ENCODE data around the gene KCNQ5. TPM values are rescaled to one million over a fixed set of nuclear protein-coding genes. Genes with fewer than 3 reads are reported as not detected.

The KCNQ5 gene
- total RNA-seq, 1 experiment from 2014 or later, result 9.4 TPM

DNA sequence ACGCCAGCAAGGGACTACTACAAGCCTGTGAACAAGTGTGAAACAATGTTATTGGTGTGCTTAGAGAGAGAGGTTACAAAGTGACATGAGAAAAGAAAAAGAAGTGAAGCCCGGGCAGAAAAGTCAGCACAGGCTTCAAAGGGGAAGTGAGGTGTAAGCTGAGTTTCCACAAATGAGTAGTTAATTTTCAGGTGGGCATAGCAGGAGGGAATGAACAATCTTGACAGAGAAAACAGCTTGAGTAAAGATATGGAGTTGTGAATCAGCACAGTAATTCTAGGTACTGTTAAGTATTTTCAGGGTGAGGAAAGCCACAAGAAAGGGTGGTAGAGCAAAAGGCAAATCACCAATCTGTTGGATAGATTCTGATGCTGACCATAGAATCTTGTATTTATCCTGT is 4.3 kb downstream of the KCNQ5 start:
- TF ChIP-seq, protein P1, sequence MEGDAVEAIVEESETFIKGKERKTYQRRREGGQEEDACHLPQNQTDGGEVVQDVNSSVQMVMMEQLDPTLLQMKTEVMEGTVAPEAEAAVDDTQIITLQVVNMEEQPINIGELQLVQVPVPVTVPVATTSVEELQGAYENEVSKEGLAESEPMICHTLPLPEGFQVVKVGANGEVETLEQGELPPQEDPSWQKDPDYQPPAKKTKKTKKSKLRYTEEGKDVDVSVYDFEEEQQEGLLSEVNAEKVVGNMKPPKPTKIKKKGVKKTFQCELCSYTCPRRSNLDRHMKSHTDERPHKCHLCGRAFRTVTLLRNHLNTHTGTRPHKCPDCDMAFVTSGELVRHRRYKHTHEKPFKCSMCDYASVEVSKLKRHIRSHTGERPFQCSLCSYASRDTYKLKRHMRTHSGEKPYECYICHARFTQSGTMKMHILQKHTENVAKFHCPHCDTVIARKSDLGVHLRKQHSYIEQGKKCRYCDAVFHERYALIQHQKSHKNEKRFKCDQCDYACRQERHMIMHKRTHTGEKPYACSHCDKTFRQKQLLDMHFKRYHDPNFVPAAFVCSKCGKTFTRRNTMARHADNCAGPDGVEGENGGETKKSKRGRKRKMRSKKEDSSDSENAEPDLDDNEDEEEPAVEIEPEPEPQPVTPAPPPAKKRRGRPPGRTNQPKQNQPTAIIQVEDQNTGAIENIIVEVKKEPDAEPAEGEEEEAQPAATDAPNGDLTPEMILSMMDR (IDR thresholded peaks at IDR 0.05), result no peak
- TF ChIP-seq POLR2AphosphoS5 (IDR thresholded peaks at IDR 0.05; ENCODE audit: low read depth, low read length) (no peak), TCF7L2 (IDR thresholded peaks at IDR 0.05; ENCODE audit: low read depth, low read length) (no peak), REST (IDR thresholded peaks at IDR 0.05; ENCODE audit: insufficient read depth in 1 of 2, low read depth in 2 of 2, low read length in 1 of 2) (no peak), SIN3A (IDR thresholded peaks at IDR 0.05; ENCODE audit: borderline replicate concordance, insufficient read depth, low read depth, low read length) (no peak)
- intact Hi-C loops (cut with micrococcal nuclease; ENCODE audit: unreplicated experiment) (no loop called here), in situ Hi-C loops (cut with HindIII; ENCODE audit: low pct_unique_long_range_greater_than_20kb, low sequenced_read_pairs) (no loop called here)
- CTCF ChIA-PET, result no interaction called here
- Histone ChIP-seq H3K27me3 (ENCODE audit: control insufficient read depth, insufficient read depth, low read length) (no peaks in the 10 kb centered on the region; the same call in 1 of the 2 replicates), H3K36me3 (ENCODE audit: control insufficient read depth, insufficient read depth, low read length) (no peaks in the 10 kb centered on the region), H3K4me1 (ENCODE audit: control insufficient read depth, insufficient read depth, low read length) (peaks cover 19% of the 10 kb centered on the region), H3K27ac (ENCODE audit: low read length) (no peak overlapping the region), H3K4me3 (ENCODE audit: low read depth in 2 of 2, low read length in 2 of 2) (no peak overlapping the region), H3K9me3 (ENCODE audit: control insufficient read depth, insufficient read depth, low read depth, low read length) (no peaks in the 10 kb centered on the region)
- POLR2A ChIA-PET, result no interaction called here
- ATAC-seq (no peak), DNase-seq (ENCODE audit: low read depth, low spot score) (no peak)
- BruUV-seq (replicated peaks), result no TSS peak

GRCh38 chr6:72627539-72627938 is 5.7 kb downstream of the KCNQ5 start:
- POLR2A ChIA-PET, result no interaction called here
- ATAC-seq, result no peak
- peaks cover 18% of the 10 kb centered on the region for H3K4me1 ChIP-seq (ENCODE audit: control insufficient read depth, insufficient read depth, low read length)
- H3K27ac ChIP-seq (ENCODE audit: low read length), result no peak overlapping the region
- no peaks in the 10 kb centered on the region for H3K9me3 ChIP-seq (ENCODE audit: control insufficient read depth, insufficient read depth, low read depth, low read length)
- intact Hi-C loops (cut with micrococcal nuclease; ENCODE audit: unreplicated experiment) (no loop called here), in situ Hi-C loops (cut with HindIII; ENCODE audit: low pct_unique_long_range_greater_than_20kb, low sequenced_read_pairs) (no loop called here)
- DNase-seq (ENCODE audit: low read depth, low spot score), result no peak
- no peaks in the 10 kb centered on the region for H3K36me3 ChIP-seq (ENCODE audit: control insufficient read depth, insufficient read depth, low read length)
- no peaks in the 10 kb centered on the region for H3K27me3 ChIP-seq (ENCODE audit: control insufficient read depth, insufficient read depth, low read length)
- no peak overlapping the region for H3K4me3 ChIP-seq (ENCODE audit: low read depth in 2 of 2, low read length in 2 of 2)
- TF ChIP-seq, protein P1 (IDR thresholded peaks at IDR 0.05), result no peak
- CTCF ChIA-PET, result no interaction called here
- no TSS peak for BruUV-seq (replicated peaks)

DNA sequence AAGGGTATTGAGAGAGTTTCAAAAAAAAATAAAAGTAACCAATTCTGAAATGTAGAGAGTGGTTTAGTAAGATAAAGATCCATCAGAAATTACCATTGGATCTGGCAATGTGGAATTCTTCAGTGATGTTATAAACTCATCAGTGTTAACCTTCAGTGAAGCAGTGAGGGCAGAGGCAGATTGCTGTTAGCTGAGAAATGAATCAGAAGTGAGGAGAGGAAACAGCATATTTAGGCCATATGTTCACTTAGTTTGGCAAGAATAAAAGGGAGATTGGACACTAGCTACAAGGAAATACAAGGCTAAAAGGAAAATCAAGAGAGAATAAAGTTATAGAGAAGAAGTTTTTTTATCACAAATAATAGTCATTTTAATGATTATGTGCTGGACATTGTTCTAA is 9.6 kb downstream of the KCNQ5 start:
- no peak overlapping the region for H3K27ac ChIP-seq (ENCODE audit: low read length)
- H3K27me3 ChIP-seq (ENCODE audit: control insufficient read depth, insufficient read depth, low read length), result no peaks in the 10 kb centered on the region
- ChIA-PET CTCF (interaction anchor here (0.7 kb wide), 1 partner anchor 1141 kb away, joined by 4 read pairs; no protein-coding TSS in a partner anchor), POLR2A (no interaction called here)
- TF ChIP-seq POLR2AphosphoS5 (IDR thresholded peaks at IDR 0.05; ENCODE audit: low read depth, low read length) (no peak), TCF7L2 (IDR thresholded peaks at IDR 0.05; ENCODE audit: low read depth, low read length) (no peak), REST (IDR thresholded peaks at IDR 0.05; ENCODE audit: insufficient read depth in 1 of 2, low read depth in 2 of 2, low read length in 1 of 2) (no peak), SIN3A (IDR thresholded peaks at IDR 0.05; ENCODE audit: borderline replicate concordance, insufficient read depth, low read depth, low read length) (no peak)
- TF ChIP-seq, protein P1 (IDR thresholded peaks at IDR 0.05), result no peak
- no TSS peak for BruUV-seq (replicated peaks)
- ATAC-seq (no peak), DNase-seq (ENCODE audit: low read depth, low spot score) (no peak)
- no peaks in the 10 kb centered on the region for H3K36me3 ChIP-seq (ENCODE audit: control insufficient read depth, insufficient read depth, low read length)
- in situ Hi-C loops (cut with HindIII; ENCODE audit: low pct_unique_long_range_greater_than_20kb, low sequenced_read_pairs), result no loop called here
- no peaks in the 10 kb centered on the region; the same call in none of the 2 replicates for H3K4me1 ChIP-seq (ENCODE audit: control insufficient read depth, insufficient read depth, low read length)
- intact Hi-C loops (cut with micrococcal nuclease; ENCODE audit: unreplicated experiment), result no loop called here
- H3K4me3 ChIP-seq (ENCODE audit: low read depth in 2 of 2, low read length in 2 of 2), result no peak overlapping the region
- H3K9me3 ChIP-seq (ENCODE audit: control insufficient read depth, insufficient read depth, low read depth, low read length), result no peaks in the 10 kb centered on the region

All from Panc1 (cell line).